ENCODE results near the gene FBXO4.
"Not testable (repeated sequence)": the region's sequence is repeated elsewhere in the genome, so short reads cannot be mapped to it uniquely, and the experiment has no call there.

FBXO4 gene

GRCh38 chr5:41973887-41974286 is 48.8 kb downstream of the FBXO4 start:
- H3K27ac ChIP-seq, result no peak overlapping the region
- no peak overlapping the region for H3K4me3 ChIP-seq

- Histone ChIP-seq H3K4me3 (no peak overlapping the region), H3K27ac (no peak overlapping the region)
Measured at GRCh38 chr5:41978676-41979075, 53.6 kb downstream of the FBXO4 start.

GRCh38 chr5:41980396-41980795 is 55.3 kb downstream of the FBXO4 start:
- no peak overlapping the region for H3K27ac ChIP-seq
- H3K4me3 ChIP-seq, result no peak overlapping the region

GRCh38 chr5:41980870-41981269 is 55.8 kb downstream of the FBXO4 start:
- H3K27ac ChIP-seq, result no peak overlapping the region
- no peak overlapping the region for H3K4me3 ChIP-seq

GRCh38 chr5:41982858-41983257 is 57.8 kb downstream of the FBXO4 start:
- not testable (repeated sequence) for H3K4me3 ChIP-seq, H3K27ac ChIP-seq

- no peak overlapping the region for H3K4me3 ChIP-seq
Measured at GRCh38 chr5:41983284-41983683, 58.2 kb downstream of the FBXO4 start.

GRCh38 chr5:41985945-41986695 is 61.0 kb downstream of the FBXO4 start:
- H3K27ac ChIP-seq, result no peak overlapping the region
- H3K4me3 ChIP-seq, result no peak overlapping the region

More at GRCh38 chr5:41983284-41983683, 58.2 kb downstream of the FBXO4 start:
- H3K27ac ChIP-seq, result no peak overlapping the region

Data from skin epidermis (tissue), 12 donors.